Measurements from ENCODE around the gene TRIM49. TPM values are rescaled to one million over a fixed set of nuclear protein-coding genes. Genes with fewer than 3 reads are reported as not detected.
"Not testable (repeated sequence)": the region's sequence is repeated elsewhere in the genome, so short reads cannot be mapped to it uniquely, and the experiment has no call there.

TRIM49 gene, protein sequence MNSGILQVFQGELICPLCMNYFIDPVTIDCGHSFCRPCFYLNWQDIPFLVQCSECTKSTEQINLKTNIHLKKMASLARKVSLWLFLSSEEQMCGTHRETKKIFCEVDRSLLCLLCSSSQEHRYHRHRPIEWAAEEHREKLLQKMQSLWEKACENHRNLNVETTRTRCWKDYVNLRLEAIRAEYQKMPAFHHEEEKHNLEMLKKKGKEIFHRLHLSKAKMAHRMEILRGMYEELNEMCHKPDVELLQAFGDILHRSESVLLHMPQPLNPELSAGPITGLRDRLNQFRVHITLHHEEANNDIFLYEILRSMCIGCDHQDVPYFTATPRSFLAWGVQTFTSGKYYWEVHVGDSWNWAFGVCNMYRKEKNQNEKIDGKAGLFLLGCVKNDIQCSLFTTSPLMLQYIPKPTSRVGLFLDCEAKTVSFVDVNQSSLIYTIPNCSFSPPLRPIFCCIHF
- not detected for polyA plus RNA-seq
- long read RNA-seq, donor 1, result 0 reads
- long read RNA-seq, donor 2, result 0 reads
- long read RNA-seq, donor 3, result 0 reads
- long read RNA-seq, donor 4, result 0 reads
- long read RNA-seq, donor 5, result 0 reads
- long read RNA-seq, donor 6, result 0 reads
- long read RNA-seq, donor 7, result 0 reads
- long read RNA-seq, donor 8, result 0 reads
- long read RNA-seq, donor 9, result 0 reads
- long read RNA-seq, donor 10, result 0 reads

DNA sequence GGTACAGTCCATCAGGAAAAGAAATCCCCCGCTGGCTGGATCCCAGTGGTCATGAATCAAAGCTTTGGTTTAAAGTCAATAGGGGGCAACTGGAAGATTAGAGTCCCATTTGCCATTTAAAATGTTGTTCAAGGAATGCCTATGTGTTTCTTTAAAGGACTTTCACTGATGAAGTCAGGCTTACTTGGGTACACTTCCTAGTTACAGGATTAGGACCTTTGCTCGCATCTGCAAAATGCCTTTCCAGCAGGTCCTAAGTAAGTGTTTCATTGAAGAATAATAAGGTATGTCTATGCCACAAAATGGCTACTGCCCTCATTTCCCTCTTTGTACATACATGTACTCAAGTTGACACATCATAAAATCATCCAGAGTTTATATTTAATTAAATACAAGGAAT is at the start of gene TRIM49:
Gene TRIM49, minus strand, starts transcription at position 101 of the 400 bp plus-strand sequence. CDS start 4,106 bp downstream, outside the sequence.
- not testable (repeated sequence) for H3K9me3 ChIP-seq (ENCODE audit: control insufficient read depth in 2 of 2, insufficient read depth in 1 of 2, low read depth in 1 of 2, low read length in 1 of 2); H3K27ac ChIP-seq (ENCODE audit: low read depth in 1 of 3, low read length in 2 of 3); H3K4me3 ChIP-seq (ENCODE audit: low read depth in 1 of 3, low read length in 3 of 3); H3K36me3 ChIP-seq (ENCODE audit: control insufficient read depth in 3 of 3, insufficient read depth in 2 of 3, low read depth in 1 of 3, low read length in 3 of 3); DNase-seq; H3K27me3 ChIP-seq (ENCODE audit: control insufficient read depth in 3 of 3, insufficient read depth in 3 of 3, low read length in 3 of 3); FAIRE-seq; H3K4me1 ChIP-seq (ENCODE audit: control insufficient read depth in 3 of 3, insufficient read depth in 2 of 3, low read depth in 1 of 3, low read length in 2 of 3)
- WGBS, 3 donors, result 70 to 90% (median 90%) methylated on average over 2 of the region's 2 CpGs

DNA sequence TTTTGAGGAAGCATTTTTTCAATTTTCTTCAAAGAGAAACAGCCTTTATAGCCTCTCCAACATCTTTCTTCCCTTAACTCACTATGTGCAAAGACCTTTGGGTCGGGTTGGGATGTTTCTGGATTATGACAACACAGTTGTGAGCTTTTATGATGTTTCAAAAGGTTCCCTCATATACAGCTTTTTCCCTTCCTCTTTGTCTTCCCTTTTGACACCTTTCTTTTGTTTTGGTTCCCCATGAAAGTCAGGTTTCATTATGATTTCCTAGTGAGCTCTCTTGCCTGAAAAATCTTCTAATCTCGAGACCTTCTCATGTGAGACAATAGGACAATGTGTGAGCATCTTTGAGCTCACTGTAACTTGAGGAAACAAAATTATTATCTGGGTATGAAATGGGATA is 18.3 kb upstream of the TRIM49 start:
- not testable (repeated sequence) for H3K27ac ChIP-seq (ENCODE audit: low read depth in 1 of 3, low read length in 2 of 3); H3K9me3 ChIP-seq (ENCODE audit: control insufficient read depth in 2 of 2, insufficient read depth in 1 of 2, low read depth in 1 of 2, low read length in 1 of 2); H3K4me3 ChIP-seq (ENCODE audit: low read depth in 1 of 3, low read length in 3 of 3); H3K36me3 ChIP-seq (ENCODE audit: control insufficient read depth in 3 of 3, insufficient read depth in 2 of 3, low read depth in 1 of 3, low read length in 3 of 3); H3K27me3 ChIP-seq (ENCODE audit: control insufficient read depth in 3 of 3, insufficient read depth in 3 of 3, low read length in 3 of 3); H3K4me1 ChIP-seq (ENCODE audit: control insufficient read depth in 3 of 3, insufficient read depth in 2 of 3, low read depth in 1 of 3, low read length in 2 of 3); DNase-seq; FAIRE-seq
- 14 to 20% methylated on average over 1 of the region's 2 CpGs; no CpG with 5 or more reads in 1 of the 3 donors for WGBS, 3 donors

DNA sequence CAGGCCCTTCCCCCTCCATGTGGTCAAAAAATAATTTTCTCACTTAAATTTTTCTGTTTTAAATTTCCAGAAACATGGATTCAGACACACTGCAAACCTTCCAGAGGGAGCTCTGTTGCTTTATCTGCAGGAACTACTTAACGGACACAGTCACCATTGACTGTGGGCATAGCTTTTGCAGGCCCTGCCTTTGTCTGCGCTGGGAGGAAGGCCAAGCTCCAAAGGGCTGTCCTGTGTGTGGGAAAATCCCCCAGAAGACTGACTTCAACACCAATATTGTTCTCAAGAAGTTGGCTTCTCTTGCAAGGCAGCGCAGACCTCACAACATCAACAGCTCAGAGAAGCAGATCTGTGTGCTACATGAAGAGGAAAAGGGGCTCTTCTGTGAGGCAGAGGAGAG is 11.6 kb upstream of the TRIM49 start:
- 67% methylated on average over 1 of the region's 3 CpGs; no CpG with 5 or more reads in 2 of the 3 donors for WGBS, 3 donors
- not testable (repeated sequence) for H3K4me3 ChIP-seq (ENCODE audit: low read depth in 1 of 3, low read length in 3 of 3); H3K9me3 ChIP-seq (ENCODE audit: control insufficient read depth in 2 of 2, insufficient read depth in 1 of 2, low read depth in 1 of 2, low read length in 1 of 2); DNase-seq; H3K27ac ChIP-seq (ENCODE audit: low read depth in 1 of 3, low read length in 2 of 3); H3K4me1 ChIP-seq (ENCODE audit: control insufficient read depth in 3 of 3, insufficient read depth in 2 of 3, low read depth in 1 of 3, low read length in 2 of 3); FAIRE-seq; H3K36me3 ChIP-seq (ENCODE audit: control insufficient read depth in 3 of 3, insufficient read depth in 2 of 3, low read depth in 1 of 3, low read length in 3 of 3); H3K27me3 ChIP-seq (ENCODE audit: control insufficient read depth in 3 of 3, insufficient read depth in 3 of 3, low read length in 3 of 3)

DNA sequence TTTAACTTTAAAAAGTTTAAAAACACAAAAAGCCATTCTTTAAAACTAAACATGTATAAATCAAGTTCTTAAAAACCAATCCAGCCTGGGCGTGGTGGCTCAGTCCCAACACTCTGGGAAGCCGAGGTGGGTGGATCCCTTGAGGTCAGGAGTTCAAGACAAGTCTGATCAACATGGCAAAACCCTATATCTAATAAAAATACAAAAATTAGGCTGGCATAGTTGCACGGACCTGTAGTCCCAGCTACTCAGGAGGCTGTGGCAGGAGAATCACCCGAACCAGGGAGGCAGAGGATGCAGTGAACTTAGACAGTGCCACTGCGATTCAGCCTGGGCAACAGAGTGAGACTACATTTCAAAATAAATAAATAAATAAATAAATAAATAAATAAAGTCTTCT is 5.2 kb upstream of the TRIM49 start:
- FAIRE-seq, result not testable (repeated sequence)

DNA sequence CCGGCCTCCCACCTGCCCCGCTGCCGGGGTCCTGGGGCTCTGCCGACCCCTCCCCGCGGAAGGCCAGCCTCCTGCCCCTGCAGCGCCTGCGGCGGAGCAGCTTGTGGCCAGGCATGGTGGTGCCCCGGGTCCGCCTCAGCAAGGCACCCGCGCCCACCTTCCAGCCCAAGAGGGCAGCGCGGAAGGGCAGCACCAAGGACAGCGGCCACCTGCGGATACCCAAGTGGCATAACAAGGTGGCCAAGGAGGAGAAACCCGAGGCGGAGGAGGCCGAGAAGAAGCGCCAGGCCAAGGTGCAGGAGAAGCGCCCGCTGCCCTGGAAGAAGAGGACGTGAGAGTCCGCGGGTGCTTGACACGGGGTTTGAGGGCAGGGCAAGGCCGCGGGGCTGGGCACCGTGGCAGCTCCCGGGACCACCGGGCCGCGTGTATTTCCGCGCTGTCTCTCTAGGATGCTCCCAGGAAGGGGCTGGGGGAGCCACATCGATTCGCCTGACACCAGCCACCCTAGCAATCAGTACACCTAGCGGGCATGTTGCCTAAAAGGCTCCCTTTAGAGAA is 20.8 kb downstream of the TRIM49 start:
- WGBS, 3 donors, result 31 to 61% (median 57%) methylated on average over 18 to 38 of the region's 39 CpGs
- DNase-seq, result not testable (repeated sequence)

More for the DNA sequence above, 5.2 kb upstream of the TRIM49 start:
- not testable (repeated sequence) for DNase-seq; H3K4me1 ChIP-seq (ENCODE audit: control insufficient read depth in 3 of 3, insufficient read depth in 2 of 3, low read depth in 1 of 3, low read length in 2 of 3); H3K4me3 ChIP-seq (ENCODE audit: low read depth in 1 of 3, low read length in 3 of 3); H3K9me3 ChIP-seq (ENCODE audit: control insufficient read depth in 2 of 2, insufficient read depth in 1 of 2, low read depth in 1 of 2, low read length in 1 of 2); H3K27ac ChIP-seq (ENCODE audit: low read depth in 1 of 3, low read length in 2 of 3); H3K36me3 ChIP-seq (ENCODE audit: control insufficient read depth in 3 of 3, insufficient read depth in 2 of 3, low read depth in 1 of 3, low read length in 3 of 3); H3K27me3 ChIP-seq (ENCODE audit: control insufficient read depth in 3 of 3, insufficient read depth in 3 of 3, low read length in 3 of 3)
- WGBS, 3 donors, result 63 to 76% (median 66%) methylated on average over 5 of the region's 5 CpGs

DNA sequence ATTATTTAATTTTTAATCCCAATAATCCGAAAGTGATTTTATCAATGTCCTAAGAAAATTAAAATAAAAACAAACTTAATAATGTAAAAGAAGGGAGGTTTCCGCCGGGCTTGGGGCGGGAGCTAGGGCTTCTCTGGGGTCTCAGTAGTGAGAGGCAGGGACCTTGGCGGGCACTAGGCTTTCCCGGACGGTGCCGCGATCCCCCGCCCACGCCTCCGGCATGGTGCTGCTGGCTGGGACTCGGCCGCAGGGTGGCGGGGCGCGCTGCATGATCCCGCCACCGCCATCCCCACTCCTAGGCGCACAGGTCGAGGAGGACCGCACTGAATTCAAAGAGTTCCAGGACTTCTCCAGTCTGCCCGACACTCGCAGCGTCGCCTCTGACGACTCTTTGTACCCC is 22.6 kb downstream of the TRIM49 start:
- not testable (repeated sequence) for H3K4me3 ChIP-seq (ENCODE audit: low read depth in 1 of 3, low read length in 3 of 3); H3K36me3 ChIP-seq (ENCODE audit: control insufficient read depth in 3 of 3, insufficient read depth in 2 of 3, low read depth in 1 of 3, low read length in 3 of 3); H3K4me1 ChIP-seq (ENCODE audit: control insufficient read depth in 3 of 3, insufficient read depth in 2 of 3, low read depth in 1 of 3, low read length in 2 of 3); H3K27me3 ChIP-seq (ENCODE audit: control insufficient read depth in 3 of 3, insufficient read depth in 3 of 3, low read length in 3 of 3); DNase-seq; H3K9me3 ChIP-seq (ENCODE audit: control insufficient read depth in 2 of 2, insufficient read depth in 1 of 2, low read depth in 1 of 2, low read length in 1 of 2); FAIRE-seq; H3K27ac ChIP-seq (ENCODE audit: low read depth in 1 of 3, low read length in 2 of 3)
- 21 to 54% (median 35%) methylated on average over 9 to 11 of the region's 27 CpGs for WGBS, 3 donors

More for the DNA sequence above, 20.8 kb downstream of the TRIM49 start:
- H3K27me3 ChIP-seq (ENCODE audit: control insufficient read depth in 3 of 3, insufficient read depth in 3 of 3, low read length in 3 of 3); H3K4me1 ChIP-seq (ENCODE audit: control insufficient read depth in 3 of 3, insufficient read depth in 2 of 3, low read depth in 1 of 3, low read length in 2 of 3); H3K27ac ChIP-seq (ENCODE audit: low read depth in 1 of 3, low read length in 2 of 3); H3K36me3 ChIP-seq (ENCODE audit: control insufficient read depth in 3 of 3, insufficient read depth in 2 of 3, low read depth in 1 of 3, low read length in 3 of 3); H3K4me3 ChIP-seq (ENCODE audit: low read depth in 1 of 3, low read length in 3 of 3); H3K9me3 ChIP-seq (ENCODE audit: control insufficient read depth in 2 of 2, insufficient read depth in 1 of 2, low read depth in 1 of 2, low read length in 1 of 2); FAIRE-seq: not testable (repeated sequence)

DNA sequence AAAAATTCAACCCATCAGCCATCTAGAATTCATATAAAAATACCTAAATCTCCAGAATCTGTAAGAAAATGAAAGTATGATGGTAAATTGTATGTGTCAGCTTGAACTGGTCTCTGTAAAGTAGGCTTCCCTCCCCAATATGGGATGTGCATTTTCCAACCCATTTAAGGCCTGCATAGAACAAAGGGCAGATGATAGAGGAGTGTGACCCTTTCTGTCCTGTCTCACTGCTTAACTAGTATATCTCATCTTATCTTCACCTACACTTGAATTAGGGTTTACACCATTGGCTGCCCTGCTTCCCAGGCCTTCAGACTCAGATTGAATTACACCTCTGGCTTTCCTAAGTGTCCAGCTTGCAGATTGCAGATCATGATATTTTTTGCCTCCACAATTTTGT is 57.6 kb downstream of the TRIM49 start:
- not testable (repeated sequence) for H3K9me3 ChIP-seq (ENCODE audit: control insufficient read depth in 2 of 2, insufficient read depth in 1 of 2, low read depth in 1 of 2, low read length in 1 of 2); H3K27ac ChIP-seq (ENCODE audit: low read depth in 1 of 3, low read length in 2 of 3); H3K27me3 ChIP-seq (ENCODE audit: control insufficient read depth in 3 of 3, insufficient read depth in 3 of 3, low read length in 3 of 3); H3K36me3 ChIP-seq (ENCODE audit: control insufficient read depth in 3 of 3, insufficient read depth in 2 of 3, low read depth in 1 of 3, low read length in 3 of 3); H3K4me1 ChIP-seq (ENCODE audit: control insufficient read depth in 3 of 3, insufficient read depth in 2 of 3, low read depth in 1 of 3, low read length in 2 of 3); FAIRE-seq; DNase-seq; H3K4me3 ChIP-seq (ENCODE audit: low read depth in 1 of 3, low read length in 3 of 3)
